Stimulated activated CD4-positive, alpha-beta T cell treated with anti-CD3 and anti-CD28 coated beads, Interleukin-15, amount 100 ng/mL, for 24 hours (primary cell): ENCODE measurements around the gene EWSR1.
A peak's percentile ranks its signal among the peaks of the same experiment; 100 is the strongest.
"Not testable (repeated sequence)": the region's sequence is repeated elsewhere in the genome, so short reads cannot be mapped to it uniquely, and the experiment has no call there.

Experiments
- DNase-seq: peaks from one replicate; pipeline ENCODE4 v3.0.0-alpha.2; 2020

Gene EWSR1

GRCh38 chr22:29247891-29248290, 20.2 kb upstream of the EWSR1 start:
- DNase-seq = not testable (repeated sequence)

- no peak for DNase-seq
Observed at GRCh38 chr22:29251265-29251664, 16.8 kb upstream of the EWSR1 start.

GRCh38 chr22:29251981-29252911, 15.8 kb upstream of the EWSR1 start:
- DNase-seq = no peak

GRCh38 chr22:29253561-29254285, 14.3 kb upstream of the EWSR1 start:
- no peak for DNase-seq

GRCh38 chr22:29254286-29254660, 13.8 kb upstream of the EWSR1 start:
- no peak for DNase-seq

GRCh38 chr22:29255064-29255621, 12.9 kb upstream of the EWSR1 start:
- DNase-seq = no peak

GRCh38 chr22:29256606-29257325, 11.3 kb upstream of the EWSR1 start:
- no peak for DNase-seq

- DNase-seq = no peak
Observed at GRCh38 chr22:29257751-29258181, 10.3 kb upstream of the EWSR1 start.

GRCh38 chr22:29258407-29259252, 9.4 kb upstream of the EWSR1 start:
- DNase-seq = no peak

- no peak for DNase-seq
Observed at GRCh38 chr22:29259253-29259899, 8.7 kb upstream of the EWSR1 start.

- DNase-seq = no peak
Observed at GRCh38 chr22:29260031-29260560, 8.0 kb upstream of the EWSR1 start.

GRCh38 chr22:29260601-29261315, 7.3 kb upstream of the EWSR1 start:
- no peak for DNase-seq

GRCh38 chr22:29263791-29264276, 4.2 kb upstream of the EWSR1 start:
- no peak for DNase-seq

- no peak for DNase-seq
Observed at GRCh38 chr22:29265305-29265704, 2.8 kb upstream of the EWSR1 start.

- DNase-seq = no peak
Observed at GRCh38 chr22:29265929-29266328, 2.1 kb upstream of the EWSR1 start.

GRCh38 chr22:29266564-29267461, 1.3 kb upstream of the EWSR1 start:
- no peak for DNase-seq

- no peak for DNase-seq
Observed at GRCh38 chr22:29267462-29267857, 608 bp upstream of the EWSR1 start.

GRCh38 chr22:29268511-29269229, 602 bp downstream of the EWSR1 start:
- peak; percentile 51 for DNase-seq

GRCh38 chr22:29269230-29269604, 1.1 kb downstream of the EWSR1 start:
- no peak for DNase-seq
